NCI-H1092 (cell line): ENCODE data around the gene KCND2.
A peak's percentile ranks its signal among the peaks of the same experiment; 100 is the strongest.
"Not testable (repeated sequence)": the region's sequence is repeated elsewhere in the genome, so short reads cannot be mapped to it uniquely, and the experiment has no call there.

ENCODE experiments used
- DNase-seq: peaks from one replicate; lab custom pipeline; 2025; lab: John Stamatoyannopoulos, UW

The KCND2 gene

GRCh38 chr7:120502132-120502531, 229.2 kb downstream of the KCND2 start:
- DNase-seq = no peak

DNA sequence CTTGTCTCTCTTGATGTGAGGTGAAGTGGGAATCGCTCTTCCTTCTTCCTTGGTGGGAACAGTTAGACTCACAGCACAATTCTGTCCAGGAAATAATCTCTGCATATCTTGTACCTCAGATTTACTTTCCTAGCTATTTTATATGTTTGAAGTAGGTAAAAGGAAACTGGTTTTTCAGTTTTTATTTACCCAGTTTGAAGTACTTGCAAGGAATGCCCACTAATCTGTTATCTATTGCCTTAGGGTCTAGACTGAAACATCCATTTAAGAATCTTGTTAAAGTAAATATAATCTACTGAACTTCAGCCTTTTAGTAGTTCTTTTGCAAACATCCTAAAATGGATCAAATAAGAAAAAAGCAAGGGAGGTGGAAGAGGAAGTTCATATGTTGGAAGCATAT, 229.8 kb downstream of the KCND2 start:
- DNase-seq = no peak

DNA sequence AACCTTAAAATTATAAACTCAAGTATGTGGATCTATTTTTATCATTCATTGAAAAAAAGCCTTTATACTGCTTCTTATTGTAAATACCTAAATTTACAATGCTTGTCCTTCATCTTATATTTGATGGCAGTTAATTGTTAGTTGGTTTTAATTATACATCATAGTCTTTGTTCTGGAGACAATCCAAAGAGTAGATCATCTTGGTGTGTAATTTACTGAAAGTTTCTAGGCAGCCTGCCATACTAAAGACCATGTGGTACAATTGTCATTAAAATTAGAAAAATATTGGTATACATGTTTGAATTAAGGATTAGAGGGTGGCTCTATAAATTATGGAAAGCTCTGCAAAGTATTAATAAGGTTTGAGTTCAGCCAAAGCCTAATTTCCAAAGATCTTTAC, 231.4 kb downstream of the KCND2 start:
- no peak for DNase-seq

- DNase-seq = no peak
Measured at GRCh38 chr7:120505770-120506169, 232.8 kb downstream of the KCND2 start.

DNA sequence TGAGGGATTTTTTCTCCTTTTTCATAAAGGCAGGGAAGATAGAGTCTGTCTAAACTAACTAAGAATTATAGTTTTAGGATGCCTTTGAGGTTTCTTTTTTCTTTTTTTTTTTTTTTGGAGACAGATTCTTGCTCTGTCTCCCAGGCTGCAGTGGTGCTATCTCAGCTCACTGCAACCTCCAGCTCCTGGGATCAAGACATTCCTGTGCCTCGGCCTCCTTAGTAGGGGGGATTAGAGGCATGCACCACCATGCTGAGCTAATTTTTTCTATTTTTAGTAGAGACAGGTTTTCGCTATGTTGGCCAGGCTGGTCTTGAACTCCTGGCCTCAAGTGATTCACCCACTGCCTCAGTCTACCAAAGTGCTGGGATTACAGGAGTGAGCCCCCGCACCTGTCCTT, 239.7 kb downstream of the KCND2 start:
- no peak for DNase-seq

- no peak for DNase-seq
Measured at GRCh38 chr7:120519224-120519623, 246.2 kb downstream of the KCND2 start.

DNA sequence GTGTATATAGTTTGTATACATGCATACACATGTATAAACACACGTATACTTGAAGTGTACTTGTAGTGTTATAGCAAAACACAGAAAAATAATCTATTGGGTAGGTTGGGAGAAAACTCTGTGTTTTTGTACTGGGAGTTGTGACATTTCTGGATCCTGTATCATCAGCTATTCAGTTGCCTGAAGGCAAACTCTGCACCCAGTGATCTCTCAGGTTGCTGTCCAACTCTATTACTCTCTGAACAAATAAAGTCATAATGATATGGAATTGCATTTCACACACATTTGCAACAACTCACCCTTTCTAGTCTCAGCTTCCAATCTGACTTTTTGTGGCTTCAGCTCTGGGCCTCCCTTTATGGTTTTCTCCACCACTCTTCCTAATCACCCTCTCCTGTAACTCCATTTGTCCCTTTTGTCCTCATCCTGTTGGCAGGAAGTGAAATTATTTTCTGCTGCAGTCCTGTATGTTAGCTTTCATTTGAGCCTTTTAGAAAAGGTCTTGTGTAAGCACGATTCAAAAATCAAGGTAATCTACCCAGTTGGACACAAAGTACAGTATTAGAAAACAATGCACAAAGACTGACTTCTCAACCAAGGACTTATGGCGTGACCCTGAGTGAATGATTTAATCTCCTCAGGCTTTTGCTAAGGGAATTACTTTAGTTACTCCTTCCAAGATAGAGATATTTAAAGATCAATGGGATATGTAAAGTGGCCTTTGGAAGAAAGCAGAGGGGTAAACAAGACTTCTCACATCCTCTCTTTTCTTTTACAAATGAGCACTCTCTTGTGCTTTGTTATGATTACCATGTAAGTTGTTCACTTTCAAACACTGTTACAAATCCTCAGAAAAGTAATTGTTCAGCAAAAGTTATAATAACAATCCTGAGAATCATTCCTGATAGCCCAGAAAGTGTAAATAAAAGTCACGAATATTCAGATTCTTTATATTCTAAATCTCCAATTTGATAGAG, 249.1 kb downstream of the KCND2 start:
- no peak for DNase-seq

DNA sequence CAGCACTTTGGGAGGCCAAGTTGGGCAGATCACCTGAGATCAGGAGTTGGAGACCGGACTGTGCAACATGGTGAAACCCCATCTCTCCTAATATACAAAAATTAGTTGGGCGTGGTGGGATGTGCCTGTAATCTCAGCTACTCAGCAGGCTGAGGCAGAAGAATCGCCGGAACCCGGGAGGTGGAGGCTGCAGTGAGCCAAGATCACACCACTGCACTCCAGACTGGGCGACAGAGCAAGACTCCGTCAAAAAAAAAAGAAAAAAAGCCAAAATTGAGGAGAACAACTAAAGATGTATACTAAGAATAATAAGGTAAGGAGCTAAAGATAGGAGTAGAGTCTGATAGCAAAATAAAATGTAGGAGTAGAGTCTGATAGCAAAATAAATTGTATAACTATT, 251.0 kb downstream of the KCND2 start:
- DNase-seq = no peak

DNA sequence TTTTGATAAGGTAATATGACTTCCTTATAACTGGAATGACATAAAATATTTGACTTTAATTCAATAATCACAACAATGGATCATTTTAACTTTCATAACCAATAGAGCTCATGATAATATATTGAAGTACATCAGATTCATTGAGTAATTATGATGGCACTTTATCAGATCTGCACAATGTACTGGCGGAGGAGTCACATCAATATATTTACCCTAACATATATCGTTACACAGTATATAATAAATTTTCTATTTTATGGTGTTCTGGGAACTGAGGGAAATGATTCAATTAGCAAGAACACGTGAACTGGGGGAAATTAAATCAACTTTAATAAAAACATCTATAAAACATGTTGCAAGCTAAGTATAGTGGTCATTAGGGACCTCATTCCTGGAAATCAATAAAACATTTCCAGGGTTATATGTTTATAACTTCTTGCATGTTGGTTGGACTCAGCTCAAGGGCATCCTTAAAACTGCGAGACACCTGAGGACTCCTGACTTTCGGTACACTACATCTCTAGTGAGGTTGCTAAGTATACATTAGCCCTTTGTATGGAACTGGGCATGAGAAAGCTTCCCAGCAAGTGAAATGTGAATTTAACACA, 254.0 kb downstream of the KCND2 start:
- DNase-seq = no peak

GRCh38 chr7:120529736-120530135, 256.8 kb downstream of the KCND2 start:
- no peak for DNase-seq

DNA sequence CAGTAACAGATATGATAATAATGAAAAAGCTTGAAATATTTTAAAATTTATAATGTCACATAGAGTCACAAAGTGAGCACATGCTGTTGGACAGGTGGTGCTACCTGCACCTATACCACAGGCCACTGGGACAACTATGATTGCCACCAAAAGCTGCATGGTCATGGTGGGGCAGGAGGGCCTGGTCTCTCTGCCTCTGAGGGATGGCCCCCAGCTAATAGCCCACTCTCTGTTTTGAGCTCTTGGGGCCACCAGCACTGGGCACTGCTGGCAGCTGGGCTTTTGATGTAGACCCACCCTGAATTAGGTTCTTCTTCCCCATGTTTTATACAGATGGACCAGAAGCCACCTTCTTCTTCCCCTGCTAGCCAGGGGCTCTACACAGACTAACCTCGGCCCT, 265.4 kb downstream of the KCND2 start:
- DNase-seq = no peak

DNA sequence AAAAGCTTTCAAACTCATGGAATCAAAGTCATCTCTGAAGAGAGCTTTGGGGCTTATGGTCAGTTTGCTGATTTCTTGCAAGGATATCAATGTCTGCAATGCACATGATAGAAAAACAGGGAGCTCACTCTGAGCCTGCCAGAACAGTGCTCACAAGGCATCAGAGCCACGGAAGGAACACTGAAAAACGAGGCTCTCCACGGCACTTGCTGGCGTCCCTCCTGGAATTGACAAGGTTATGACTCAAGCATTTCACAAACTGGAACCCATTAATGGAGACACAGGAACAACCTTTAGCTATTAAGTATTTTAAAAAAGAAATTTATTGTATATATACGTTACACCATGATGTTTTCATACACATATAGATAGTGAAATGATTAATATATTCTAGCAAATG, 266.3 kb downstream of the KCND2 start:
- DNase-seq = no peak

DNA sequence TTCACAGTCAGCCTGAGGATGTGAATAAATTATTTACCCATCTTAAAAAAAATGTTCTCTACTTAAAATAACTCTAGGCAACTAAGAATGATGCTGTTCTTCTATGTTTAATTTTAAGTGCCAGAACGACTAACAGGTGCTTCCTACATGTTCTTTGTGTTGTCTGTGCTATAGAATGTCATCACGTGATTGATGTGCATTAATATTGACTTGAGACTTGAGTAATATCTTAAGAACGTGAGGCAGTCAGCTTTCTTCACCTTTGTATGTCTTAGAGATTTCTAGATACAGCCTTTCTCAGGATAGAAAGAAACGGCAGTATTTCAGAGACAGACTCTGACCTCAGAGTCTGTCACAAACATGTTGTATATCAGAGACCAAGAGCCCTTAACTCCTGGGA, 274.6 kb downstream of the KCND2 start:
- DNase-seq = no peak

GRCh38 chr7:120550494-120551048, 277.6 kb downstream of the KCND2 start:
- DNase-seq = no peak

GRCh38 chr7:120553491-120553890, 280.5 kb downstream of the KCND2 start:
- DNase-seq = no peak

GRCh38 chr7:120554960-120555571, 282.1 kb downstream of the KCND2 start:
- DNase-seq = peak; percentile 65

DNA sequence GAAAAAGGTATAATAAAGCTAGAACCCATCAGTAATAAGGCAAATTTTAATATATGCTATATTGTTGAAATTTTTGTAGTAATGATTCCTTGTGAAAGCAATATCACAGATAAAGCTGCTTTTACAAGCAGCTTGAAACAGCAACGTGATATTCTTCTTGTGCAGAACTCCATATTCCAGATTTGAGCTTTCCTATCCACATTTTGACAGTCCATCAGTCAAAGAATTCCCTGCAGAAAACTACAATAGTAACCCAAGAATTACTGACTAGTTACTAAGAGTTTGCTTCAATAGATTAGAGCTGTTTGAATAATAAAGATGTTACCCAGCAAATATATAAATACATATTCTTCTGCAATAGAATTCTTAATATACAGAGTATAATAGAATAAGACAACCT, 291.2 kb downstream of the KCND2 start:
- DNase-seq = no peak

DNA sequence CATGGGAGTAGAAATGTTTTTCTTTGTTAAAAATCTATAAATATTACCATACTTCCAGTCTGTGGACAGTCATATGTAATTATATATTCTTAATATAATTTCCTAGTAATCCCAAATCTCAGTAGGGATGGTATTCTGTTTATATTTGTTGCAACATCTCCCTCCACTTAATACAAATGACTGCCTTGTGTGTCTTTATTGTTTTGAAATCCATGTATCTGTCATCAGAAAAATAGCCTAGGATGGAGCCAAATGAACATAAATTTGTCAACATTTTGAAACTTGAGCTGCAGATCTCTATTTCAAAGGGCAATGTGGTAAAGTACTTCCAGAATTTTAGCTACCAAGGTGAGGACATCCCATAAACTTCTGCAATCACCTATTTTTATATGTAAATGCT, 294.2 kb downstream of the KCND2 start:
- no peak for DNase-seq

DNA sequence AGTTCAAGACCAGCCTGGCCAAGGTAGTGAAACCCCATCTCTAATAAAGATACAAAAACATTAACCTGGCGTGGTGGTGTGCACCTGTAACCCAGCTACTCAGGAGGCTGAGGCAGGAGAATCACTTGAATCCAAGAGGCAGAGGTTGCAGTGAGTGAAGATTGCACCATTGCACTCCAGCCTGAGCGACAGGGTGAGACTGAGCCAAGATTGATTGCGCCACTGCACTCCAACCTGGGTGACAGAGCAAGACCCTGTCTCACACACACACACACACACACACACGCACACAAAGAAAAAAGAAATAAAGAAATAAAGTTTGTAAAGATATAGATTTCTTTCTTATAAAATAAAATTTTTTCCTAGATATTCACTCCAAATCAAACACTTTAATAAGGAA, 305.7 kb downstream of the KCND2 start:
- DNase-seq = not testable (repeated sequence)

DNA sequence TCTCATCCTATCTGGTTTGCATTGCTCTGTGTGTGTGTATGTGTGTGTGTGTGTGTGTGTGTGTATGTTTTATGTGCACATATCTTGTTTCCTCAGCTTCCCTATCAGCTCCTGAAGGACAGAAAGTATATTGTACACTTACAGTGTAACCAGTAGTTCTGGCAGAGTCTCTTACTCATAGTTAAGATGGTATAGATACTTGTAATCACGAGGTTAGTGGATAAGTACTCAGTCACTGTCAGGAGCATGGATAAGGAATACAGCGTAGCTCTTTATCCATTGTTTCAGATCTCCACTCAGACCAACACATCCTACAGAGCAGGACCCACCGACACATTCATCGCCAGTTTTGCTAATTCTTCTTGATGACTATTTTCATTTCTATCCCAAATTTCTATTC, 309.9 kb downstream of the KCND2 start:
- DNase-seq = no peak

- no peak for DNase-seq
Measured at GRCh38 chr7:120583899-120584586, 311.1 kb downstream of the KCND2 start.

- DNase-seq = no peak
Measured at GRCh38 chr7:120586571-120586970, 313.6 kb downstream of the KCND2 start.
